ENCODE measurements around the gene UPB1. TPM values are rescaled to one million over a fixed set of nuclear protein-coding genes. Genes with fewer than 3 reads are reported as not detected.

The UPB1 gene
- total and polyA plus RNA-seq, 9 of the 15 experiments (the other 6 are each of a cell fraction or from before 2014, with no cell fraction given), result 0.06 to 0.11 TPM; not detected in 7

DNA sequence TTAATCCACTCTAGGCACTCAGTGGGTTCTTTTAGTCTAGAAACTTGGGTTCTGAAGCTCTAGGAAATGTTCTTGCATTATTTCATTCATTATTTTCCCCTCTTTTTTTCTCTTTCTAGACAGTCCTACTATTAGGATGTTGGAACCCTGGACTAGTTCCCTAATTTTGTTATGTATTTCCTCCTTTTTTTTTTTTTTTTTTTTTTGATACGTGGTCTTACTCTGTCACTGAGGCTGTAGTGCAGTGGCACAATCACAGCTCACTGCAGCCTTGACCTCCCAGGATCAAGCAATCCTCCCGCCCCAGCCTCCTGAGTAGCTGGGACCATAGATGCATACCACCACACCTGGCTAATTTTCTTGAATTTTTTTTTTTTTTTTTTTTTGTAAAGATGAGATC is 9.4 kb downstream of the UPB1 start (continued):
- no peak for TF ChIP-seq DMBX1 (CRISPR knock-in tag; IDR thresholded peaks at IDR 0.05; ENCODE audit: borderline replicate concordance)
- TF ChIP-seq, protein P1, sequence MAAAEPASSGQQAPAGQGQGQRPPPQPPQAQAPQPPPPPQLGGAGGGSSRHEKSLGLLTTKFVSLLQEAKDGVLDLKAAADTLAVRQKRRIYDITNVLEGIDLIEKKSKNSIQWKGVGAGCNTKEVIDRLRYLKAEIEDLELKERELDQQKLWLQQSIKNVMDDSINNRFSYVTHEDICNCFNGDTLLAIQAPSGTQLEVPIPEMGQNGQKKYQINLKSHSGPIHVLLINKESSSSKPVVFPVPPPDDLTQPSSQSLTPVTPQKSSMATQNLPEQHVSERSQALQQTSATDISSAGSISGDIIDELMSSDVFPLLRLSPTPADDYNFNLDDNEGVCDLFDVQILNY (CRISPR knock-in tag; IDR thresholded peaks at IDR 0.05), result no peak
- TF ChIP-seq FOXM1 (IDR thresholded peaks at IDR 0.05; ENCODE audit: low read depth), result no peak
- no peak for TF ChIP-seq FOXM1 (CRISPR knock-in tag; IDR thresholded peaks at IDR 0.05; ENCODE audit: low read depth)
- no peak for TF ChIP-seq NFATC3 (IDR thresholded peaks at IDR 0.05)

DNA sequence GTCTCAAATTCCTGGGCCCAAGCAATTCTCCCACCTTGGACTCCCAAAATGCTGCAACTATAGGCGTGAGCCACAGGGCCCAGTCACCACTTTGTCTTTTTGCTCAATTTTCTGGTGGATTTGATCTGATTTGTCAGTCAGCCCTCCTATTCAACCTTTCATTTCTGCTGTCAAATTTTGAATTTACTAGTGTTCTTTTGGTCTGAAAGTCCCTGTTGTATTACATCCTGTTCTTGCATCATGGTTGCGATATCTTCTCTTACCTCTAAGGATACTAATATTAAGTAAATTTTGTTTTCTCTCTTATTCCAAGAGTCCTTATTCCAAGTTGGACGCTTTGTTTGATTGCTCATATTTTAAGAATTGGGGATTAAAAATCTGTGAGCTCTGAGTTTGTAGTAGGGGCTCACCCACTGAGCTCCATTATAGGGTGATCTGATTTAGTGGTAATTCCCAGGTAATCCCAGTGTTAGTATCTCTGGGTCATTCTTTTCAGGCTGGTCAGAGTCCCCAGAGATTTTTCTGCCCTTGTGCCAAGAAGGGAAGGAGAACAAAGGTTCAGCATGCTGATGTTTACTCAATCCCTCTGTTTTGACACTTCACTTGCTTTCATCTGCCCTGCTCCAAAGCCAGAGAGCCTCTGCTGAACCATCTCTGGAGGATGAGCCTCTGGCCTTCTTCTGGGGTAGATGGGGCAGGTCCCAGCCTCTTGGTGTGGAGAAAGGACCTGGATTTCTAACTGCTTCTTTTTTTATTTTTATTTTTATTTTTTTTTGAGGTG is 10.0 kb downstream of the UPB1 start:
- Histone ChIP-seq H4K20me1 (replicated peaks; ENCODE audit: control insufficient read depth, insufficient read depth, low read length) (no peaks in the 10 kb centered on the region), H2AFZ (ENCODE audit: low read depth, low read length) (no peak overlapping the region), H3K4me1 (replicated peaks in 1 of 2; ENCODE audit: control insufficient read depth in 2 of 2, insufficient read depth in 2 of 2, low read length in 2 of 2) (peaks cover 1 to 4% of the 10 kb centered on the region in 2 experiments; a peak in 4 of 5 replicates), H3K27ac (ENCODE audit: extremely low read depth, low read depth, low read length) (no peak overlapping the region), H3K27me3 (ENCODE audit: control insufficient read depth in 2 of 2, insufficient read depth in 2 of 2, low read length in 2 of 2) (peaks cover 0 to 8% of the 10 kb centered on the region in 2 experiments; a peak in 2 of 5 replicates), H3K79me2 (ENCODE audit: control insufficient read depth, insufficient read depth, low read length) (no peaks in the 10 kb centered on the region), H3K4me2 (ENCODE audit: insufficient read depth, low read length) (no peak overlapping the region), H3K9ac (ENCODE audit: insufficient read depth in 1 of 2, low read depth in 2 of 2, low read length in 2 of 2) (no peak overlapping the region), H3K4me3 (no peak overlapping the region), H3K9me3 (replicated peaks; ENCODE audit: control insufficient read depth, insufficient read depth, low read depth, low read length) (no peaks in the 10 kb centered on the region), H3K36me3 (ENCODE audit: control insufficient read depth, insufficient read depth, low read length) (no peaks in the 10 kb centered on the region), H3K9me1 (ENCODE audit: control insufficient read depth, insufficient read depth, low read length) (no peaks in the 10 kb centered on the region)
- ChIA-PET POLR2A (no interaction called here), CTCF (ENCODE audit: low intra/inter-chr PET ratio) (no interaction called here)
- 48% methylated on average over 3 of the region's 3 CpGs for WGBS (ENCODE audit: insufficient coverage, low coverage, missing lambda C conversion rate)
- FAIRE-seq (no peak), DNase-seq (ENCODE audit: extremely low read depth in 1 of 4, low spot score in 3 of 4) (no peak), ATAC-seq (no peak)
- in situ Hi-C loops (cut with MboI), result loop anchor here (25.0 kb wide), 1 partner anchor 543 kb away; the partner anchor contains the start of genes DDT, DDTL and GSTT2B
- BruUV-seq (replicated peaks), result no TSS peak
- intact Hi-C loops (cut with micrococcal nuclease), result loop anchor here (5.0 kb wide), 1 partner anchor 83 kb away; no protein-coding TSS in a partner anchor
- TF ChIP-seq, protein P2, sequence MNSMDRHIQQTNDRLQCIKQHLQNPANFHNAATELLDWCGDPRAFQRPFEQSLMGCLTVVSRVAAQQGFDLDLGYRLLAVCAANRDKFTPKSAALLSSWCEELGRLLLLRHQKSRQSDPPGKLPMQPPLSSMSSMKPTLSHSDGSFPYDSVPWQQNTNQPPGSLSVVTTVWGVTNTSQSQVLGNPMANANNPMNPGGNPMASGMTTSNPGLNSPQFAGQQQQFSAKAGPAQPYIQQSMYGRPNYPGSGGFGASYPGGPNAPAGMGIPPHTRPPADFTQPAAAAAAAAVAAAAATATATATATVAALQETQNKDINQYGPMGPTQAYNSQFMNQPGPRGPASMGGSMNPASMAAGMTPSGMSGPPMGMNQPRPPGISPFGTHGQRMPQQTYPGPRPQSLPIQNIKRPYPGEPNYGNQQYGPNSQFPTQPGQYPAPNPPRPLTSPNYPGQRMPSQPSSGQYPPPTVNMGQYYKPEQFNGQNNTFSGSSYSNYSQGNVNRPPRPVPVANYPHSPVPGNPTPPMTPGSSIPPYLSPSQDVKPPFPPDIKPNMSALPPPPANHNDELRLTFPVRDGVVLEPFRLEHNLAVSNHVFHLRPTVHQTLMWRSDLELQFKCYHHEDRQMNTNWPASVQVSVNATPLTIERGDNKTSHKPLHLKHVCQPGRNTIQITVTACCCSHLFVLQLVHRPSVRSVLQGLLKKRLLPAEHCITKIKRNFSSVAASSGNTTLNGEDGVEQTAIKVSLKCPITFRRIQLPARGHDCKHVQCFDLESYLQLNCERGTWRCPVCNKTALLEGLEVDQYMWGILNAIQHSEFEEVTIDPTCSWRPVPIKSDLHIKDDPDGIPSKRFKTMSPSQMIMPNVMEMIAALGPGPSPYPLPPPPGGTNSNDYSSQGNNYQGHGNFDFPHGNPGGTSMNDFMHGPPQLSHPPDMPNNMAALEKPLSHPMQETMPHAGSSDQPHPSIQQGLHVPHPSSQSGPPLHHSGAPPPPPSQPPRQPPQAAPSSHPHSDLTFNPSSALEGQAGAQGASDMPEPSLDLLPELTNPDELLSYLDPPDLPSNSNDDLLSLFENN (IDR thresholded peaks at IDR 0.05; ENCODE audit: low read depth in 2 of 2, low read length in 2 of 2), result no peak
- TF ChIP-seq XRCC5 (IDR thresholded peaks at IDR 0.05; ENCODE audit: low read depth, low read length) (no peak), NFIX (CRISPR knock-in tag; IDR thresholded peaks at IDR 0.05; ENCODE audit: low read depth) (no peak)

All from K562 (cell line).